Fibroblast of pulmonary artery (primary cell): ENCODE measurements around the gene GSTK1.

Source experiments
- DNase-seq: peaks from one replicate; pipeline ENCODE4 v3.0.0-alpha.2; 2010; ENCODE audit warnings: low read depth
- H3K4me3 ChIP-seq: replicated peaks from 2 replicates; pipeline ENCODE4 v1.5.1; 2011; ENCODE audit warnings: low read depth, mild to moderate bottlenecking, control low read depth, low read length, moderate library complexity
- CTCF ChIP-seq: IDR thresholded peaks from 2 replicates; pipeline ENCODE4 v1.5.1; 2011; ENCODE audit warnings: mild to moderate bottlenecking, control low read depth, low read length, inconsistent platforms; ENCODE audit errors: missing control alignments

GSTK1 gene

GRCh38 chr7:143318661-143319060 lies 55.4 kb downstream of the GSTK1 start:
- TF ChIP-seq CTCF = no peak
- H3K4me3 ChIP-seq = no peak overlapping the region
- DNase-seq = peak; percentile 39
